Gastrocnemius medialis (tissue), 4 donors: ENCODE results near the gene MGAT5B.

Experiments
- POLR2A ChIP-seq, 2 donors: fragments of 450-650 bp; IDR thresholded peaks; one replicate each; pipeline ENCODE4 v1.6.1; 2017; ENCODE audit warnings: antibody characterized with exemption in 2 of 2, mild to moderate bottlenecking in 2 of 2, moderate library complexity in 2 of 2
- TF ChIP-seq, protein P1 (sequence below), 5 experiments: fragments of 450-650 bp in 3 of 5; fragments of 200-600 bp in 2 of 5; sonication (generic) in 2 of 5; IDR thresholded peaks in 4 of 5; conservative IDR thresholded peaks in 1 of 5; 1 replicate in 4 of 5; 2 replicates in 1 of 5; pipeline ENCODE4 v1.5.1; 2016 to 2019; ENCODE audit warnings: antibody characterized with exemption in 5 of 5, mild to moderate bottlenecking in 3 of 5, moderate library complexity in 3 of 5

DNA sequence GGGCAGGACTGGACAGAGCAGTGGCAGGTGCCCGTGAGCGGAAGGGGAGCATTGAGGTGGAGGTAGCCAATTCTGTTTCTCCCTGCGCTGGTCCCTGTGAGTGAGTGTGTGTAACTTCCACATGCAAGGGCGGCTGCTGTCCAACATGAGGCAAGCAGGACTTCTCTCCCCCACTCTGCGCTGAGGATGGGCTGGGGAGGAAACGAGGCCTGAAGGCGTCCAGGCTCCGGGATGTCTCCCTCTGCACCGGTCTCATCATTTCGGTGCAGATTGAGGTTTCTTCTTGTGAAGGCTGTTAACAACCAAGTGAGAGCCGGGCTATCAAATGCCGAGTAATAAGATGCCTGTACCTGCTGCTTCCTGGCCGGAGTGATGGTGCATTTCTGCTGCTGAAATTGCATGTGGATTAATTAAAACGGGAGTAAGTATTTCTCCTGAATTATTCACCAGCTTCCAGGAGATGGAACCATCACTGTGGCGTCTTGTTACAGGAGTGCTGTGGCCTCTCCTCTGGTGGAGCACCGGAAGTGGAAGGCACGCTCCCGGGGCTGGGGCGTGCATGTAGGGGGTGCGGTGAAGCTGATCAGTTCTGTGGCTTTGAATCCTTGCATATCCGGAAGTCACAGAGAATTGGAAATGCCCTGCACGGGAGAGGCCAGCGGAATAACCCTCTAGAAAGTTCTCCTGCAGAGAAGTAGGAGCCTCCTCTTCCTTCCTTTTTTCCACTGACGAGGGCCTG is 41.7 kb upstream of the MGAT5B start:
- TF ChIP-seq, protein P1, sequence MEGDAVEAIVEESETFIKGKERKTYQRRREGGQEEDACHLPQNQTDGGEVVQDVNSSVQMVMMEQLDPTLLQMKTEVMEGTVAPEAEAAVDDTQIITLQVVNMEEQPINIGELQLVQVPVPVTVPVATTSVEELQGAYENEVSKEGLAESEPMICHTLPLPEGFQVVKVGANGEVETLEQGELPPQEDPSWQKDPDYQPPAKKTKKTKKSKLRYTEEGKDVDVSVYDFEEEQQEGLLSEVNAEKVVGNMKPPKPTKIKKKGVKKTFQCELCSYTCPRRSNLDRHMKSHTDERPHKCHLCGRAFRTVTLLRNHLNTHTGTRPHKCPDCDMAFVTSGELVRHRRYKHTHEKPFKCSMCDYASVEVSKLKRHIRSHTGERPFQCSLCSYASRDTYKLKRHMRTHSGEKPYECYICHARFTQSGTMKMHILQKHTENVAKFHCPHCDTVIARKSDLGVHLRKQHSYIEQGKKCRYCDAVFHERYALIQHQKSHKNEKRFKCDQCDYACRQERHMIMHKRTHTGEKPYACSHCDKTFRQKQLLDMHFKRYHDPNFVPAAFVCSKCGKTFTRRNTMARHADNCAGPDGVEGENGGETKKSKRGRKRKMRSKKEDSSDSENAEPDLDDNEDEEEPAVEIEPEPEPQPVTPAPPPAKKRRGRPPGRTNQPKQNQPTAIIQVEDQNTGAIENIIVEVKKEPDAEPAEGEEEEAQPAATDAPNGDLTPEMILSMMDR (IDR thresholded peaks at IDR 0.05 in 4 of 5, conservative IDR thresholded peaks at IDR 0.05 in 1 of 5), result no peak
- TF ChIP-seq POLR2A (IDR thresholded peaks at IDR 0.05), result no peak
